Astrocyte (in vitro differentiated cells and primary cell): ENCODE measurements around the gene OVCH2. TPM values are rescaled to one million over a fixed set of nuclear protein-coding genes. Genes with fewer than 3 reads are reported as not detected.

Experiments
- DNase-seq: peaks from one replicate; pipeline ENCODE4 v3.0.0-alpha.2; 2010; ENCODE audit warnings: low read depth
- FAIRE-seq: peaks from 2 replicates; lab custom pipeline; 2011; peaks lifted over from hg19 to GRCh38; lab: Jason Lieb, UNC
- H2AFZ ChIP-seq: 2 replicates; pipeline ENCODE4 v1.6.0; 2012; ENCODE audit warnings: low read depth, low read length, inconsistent platforms
- H3K27ac ChIP-seq: 2 replicates; pipeline ENCODE4 v1.5.1; 2011; ENCODE audit warnings: low read depth, low read length, inconsistent platforms
- H3K27me3 ChIP-seq: 2 replicates; pipeline ENCODE4 v1.6.0; 2011; ENCODE audit warnings: low read length, inconsistent platforms; ENCODE audit not compliant: insufficient read depth
- H3K36me3 ChIP-seq: 2 replicates; pipeline ENCODE4 v1.5.1; 2011; ENCODE audit warnings: low read length, inconsistent platforms; ENCODE audit not compliant: insufficient read depth
- H3K4me1 ChIP-seq: 2 replicates; pipeline ENCODE4 v1.5.1; 2011; ENCODE audit warnings: low read length, inconsistent platforms; ENCODE audit not compliant: insufficient read depth
- H3K4me2 ChIP-seq: 2 replicates; pipeline ENCODE4 v1.6.0; 2012; ENCODE audit warnings: low read length, inconsistent platforms
- H3K4me3 ChIP-seq: 2 replicates; pipeline ENCODE4 v1.5.1; 2011; ENCODE audit warnings: low read depth, mild to moderate bottlenecking, low read length, inconsistent platforms; ENCODE audit not compliant: insufficient read depth
- H3K79me2 ChIP-seq: 2 replicates; pipeline ENCODE4 v1.6.0; 2012; ENCODE audit warnings: mild to moderate bottlenecking, low read length, inconsistent platforms; ENCODE audit not compliant: insufficient read depth
- H3K9ac ChIP-seq: 2 replicates; pipeline ENCODE4 v1.6.0; 2012; ENCODE audit warnings: mild to moderate bottlenecking, low read length, inconsistent platforms
- H3K9me3 ChIP-seq: 2 replicates; pipeline ENCODE4 v1.5.1; 2012; ENCODE audit warnings: low read depth, mild to moderate bottlenecking, low read length, inconsistent platforms; ENCODE audit not compliant: insufficient read depth
- H4K20me1 ChIP-seq: 2 replicates; pipeline ENCODE4 v1.6.0; 2012; ENCODE audit warnings: low read length, inconsistent platforms; ENCODE audit not compliant: insufficient read depth
- H3K27ac Mint-ChIP-seq: one replicate; pipeline ENCODE4 v1.8.0; 2021; ENCODE audit warnings: mild to moderate bottlenecking, mixed read lengths; ENCODE audit not compliant: unreplicated experiment
- H3K27me3 Mint-ChIP-seq: one replicate; pipeline ENCODE4 v1.8.0; 2021; ENCODE audit warnings: low read depth, mixed read lengths; ENCODE audit not compliant: unreplicated experiment
- H3K36me3 Mint-ChIP-seq: one replicate; pipeline ENCODE4 v1.8.0; 2021; ENCODE audit warnings: low read depth, mixed read lengths; ENCODE audit not compliant: unreplicated experiment
- H3K4me1 Mint-ChIP-seq: one replicate; pipeline ENCODE4 v1.8.0; 2021; ENCODE audit warnings: low read depth, mixed read lengths; ENCODE audit not compliant: unreplicated experiment
- H3K4me3 Mint-ChIP-seq: one replicate; pipeline ENCODE4 v1.8.0; 2021; ENCODE audit warnings: mild to moderate bottlenecking, moderate library complexity, mixed read lengths; ENCODE audit not compliant: unreplicated experiment
- H3K9me3 Mint-ChIP-seq: one replicate; pipeline ENCODE4 v1.8.0; 2021; ENCODE audit warnings: mild to moderate bottlenecking, mixed read lengths; ENCODE audit not compliant: unreplicated experiment
- CTCF ChIP-seq: IDR thresholded peaks from 2 replicates; pipeline ENCODE4 v1.5.1; 2011; ENCODE audit warnings: low read depth, mild to moderate bottlenecking, inconsistent platforms, low read length, moderate library complexity; ENCODE audit not compliant: insufficient read depth
- EZH2 ChIP-seq: IDR thresholded peaks from 2 replicates; pipeline ENCODE4 v1.6.1; 2012; ENCODE audit warnings: mild to moderate bottlenecking, low read length, inconsistent platforms; ENCODE audit not compliant: insufficient read depth
- total RNA-seq: library from RNA; stranded (reverse); gene quantifications from 2 replicates; pipeline ENCODE4 v1.2.1, GENCODE V29; 2021

The OVCH2 gene
- total RNA-seq, 1 donor from 2014 or later = 4.5 TPM

DNA sequence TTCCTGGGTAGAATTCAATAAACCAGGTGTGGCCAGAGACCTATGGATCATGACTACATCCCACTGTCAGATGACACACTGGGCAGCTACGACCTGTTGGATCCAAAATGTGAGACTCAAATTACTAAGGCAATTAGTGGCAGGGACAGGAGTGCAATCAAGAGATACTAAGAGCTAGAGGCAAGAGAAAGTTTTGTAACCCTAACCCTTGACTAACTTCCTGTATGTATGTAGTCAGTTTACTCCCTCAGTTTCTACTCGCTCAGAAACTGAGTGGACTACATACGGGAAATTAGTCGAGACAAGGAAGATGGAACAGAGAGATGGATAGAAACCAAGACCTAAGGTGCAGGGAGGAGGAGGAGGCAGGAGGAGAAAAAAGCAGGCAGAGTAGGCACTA, 35.6 kb downstream of the OVCH2 start:
- H3K4me2 ChIP-seq = no peak overlapping the region
- no peak overlapping the region for H2AFZ ChIP-seq
- TF ChIP-seq EZH2 (no peak), CTCF (no peak)
- Mint-ChIP-seq H3K36me3 (peaks cover 8% of the 10 kb centered on the region), H3K4me3 (no peak overlapping the region), H3K4me1 (peaks cover 12% of the 10 kb centered on the region), H3K27me3 (peaks cover 14% of the 10 kb centered on the region), H3K27ac (no peak overlapping the region), H3K9me3 (no peaks in the 10 kb centered on the region)
- H4K20me1 ChIP-seq = no peaks in the 10 kb centered on the region
- H3K4me3 ChIP-seq = no peak overlapping the region
- H3K9me3 ChIP-seq = no peaks in the 10 kb centered on the region
- H3K4me1 ChIP-seq = peaks cover 6% of the 10 kb centered on the region
- DNase-seq (no peak), FAIRE-seq (no peak)
- no peaks in the 10 kb centered on the region for H3K79me2 ChIP-seq
- no peak overlapping the region for H3K27ac ChIP-seq
- H3K27me3 ChIP-seq = no peaks in the 10 kb centered on the region
- H3K9ac ChIP-seq = no peak overlapping the region
- no peaks in the 10 kb centered on the region for H3K36me3 ChIP-seq

GRCh38 chr11:7668911-7669310, 37.4 kb downstream of the OVCH2 start:
- H3K27ac ChIP-seq = no peak overlapping the region
- H3K9me3 ChIP-seq = peaks cover 3% of the 10 kb centered on the region
- no peak for TF ChIP-seq CTCF
- Mint-ChIP-seq H3K4me3 (no peak overlapping the region), H3K36me3 (peaks cover 17% of the 10 kb centered on the region), H3K27ac (no peak overlapping the region), H3K4me1 (peaks cover 12% of the 10 kb centered on the region), H3K9me3 (peaks cover 2% of the 10 kb centered on the region), H3K27me3 (peaks cover 5% of the 10 kb centered on the region)
- no peak for FAIRE-seq
- no peaks in the 10 kb centered on the region for H3K36me3 ChIP-seq
- H3K4me2 ChIP-seq = peak overlapping the region; percentile 19
- no peaks in the 10 kb centered on the region for H3K27me3 ChIP-seq
- H3K9ac ChIP-seq = no peak overlapping the region
- peaks cover 6% of the 10 kb centered on the region for H3K4me1 ChIP-seq
- no peak overlapping the region for H3K4me3 ChIP-seq
- DNase-seq = no peak
- H2AFZ ChIP-seq = peak overlapping the region; percentile 9
- no peaks in the 10 kb centered on the region for H3K79me2 ChIP-seq
- H4K20me1 ChIP-seq = no peaks in the 10 kb centered on the region

DNA sequence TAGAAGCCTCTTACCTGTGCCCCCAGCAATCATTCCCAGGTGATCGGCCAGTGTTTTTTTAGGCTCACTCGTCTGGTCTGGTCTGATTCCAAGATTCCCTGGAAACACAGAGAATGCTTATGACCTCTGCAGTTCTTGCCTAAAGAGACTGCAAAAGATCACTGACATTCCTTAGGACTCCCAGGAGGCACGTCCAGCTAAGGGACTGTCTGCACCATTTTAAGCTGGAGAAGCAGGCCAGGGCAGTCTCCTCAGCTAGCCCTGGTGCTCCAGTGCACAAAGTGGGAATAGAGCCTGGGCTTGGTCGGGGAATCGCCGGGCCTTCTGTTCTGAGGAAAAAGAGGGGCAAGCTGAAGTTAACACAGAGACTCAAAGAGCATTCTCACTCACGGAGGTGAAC, 37.8 kb downstream of the OVCH2 start:
- H4K20me1 ChIP-seq = no peaks in the 10 kb centered on the region
- DNase-seq (no peak), FAIRE-seq (no peak)
- H3K79me2 ChIP-seq = no peaks in the 10 kb centered on the region
- H3K27ac ChIP-seq = no peak overlapping the region
- peaks cover 3% of the 10 kb centered on the region for H3K9me3 ChIP-seq
- no peak overlapping the region for H3K27ac Mint-ChIP-seq
- no peaks in the 10 kb centered on the region for H3K27me3 ChIP-seq
- no peak overlapping the region for H3K9ac ChIP-seq
- TF ChIP-seq EZH2 (no peak), CTCF (no peak)
- H3K27me3 Mint-ChIP-seq = peaks cover 5% of the 10 kb centered on the region
- H3K36me3 Mint-ChIP-seq = peaks cover 19% of the 10 kb centered on the region
- H3K4me3 ChIP-seq = no peak overlapping the region
- peaks cover 6% of the 10 kb centered on the region for H3K4me1 ChIP-seq
- H3K4me3 Mint-ChIP-seq = no peak overlapping the region
- peaks cover 12% of the 10 kb centered on the region for H3K4me1 Mint-ChIP-seq
- no peaks in the 10 kb centered on the region for H3K36me3 ChIP-seq
- peaks cover 2% of the 10 kb centered on the region for H3K9me3 Mint-ChIP-seq
- H2AFZ ChIP-seq = no peak overlapping the region
- no peak overlapping the region for H3K4me2 ChIP-seq
